Stimulated activated naive CD8-positive, alpha-beta T cell treated with anti-CD3 and anti-CD28 coated beads, Interleukin-15, Interleukin-2, amounts not matched to agents 100 U/mL and 50 U/mL, for 24 hours (primary cell): Measurements from ENCODE around the gene TBC1D24.

ENCODE experiments used
- ATAC-seq: fragments of 150-1000 bp; cut with Tn5 transposase; one replicate; pipeline ENCODE4 v1.10.0; 2021
- DNase-seq: peaks from one replicate; pipeline ENCODE4 v3.0.0; 2021

TBC1D24 gene

DNA sequence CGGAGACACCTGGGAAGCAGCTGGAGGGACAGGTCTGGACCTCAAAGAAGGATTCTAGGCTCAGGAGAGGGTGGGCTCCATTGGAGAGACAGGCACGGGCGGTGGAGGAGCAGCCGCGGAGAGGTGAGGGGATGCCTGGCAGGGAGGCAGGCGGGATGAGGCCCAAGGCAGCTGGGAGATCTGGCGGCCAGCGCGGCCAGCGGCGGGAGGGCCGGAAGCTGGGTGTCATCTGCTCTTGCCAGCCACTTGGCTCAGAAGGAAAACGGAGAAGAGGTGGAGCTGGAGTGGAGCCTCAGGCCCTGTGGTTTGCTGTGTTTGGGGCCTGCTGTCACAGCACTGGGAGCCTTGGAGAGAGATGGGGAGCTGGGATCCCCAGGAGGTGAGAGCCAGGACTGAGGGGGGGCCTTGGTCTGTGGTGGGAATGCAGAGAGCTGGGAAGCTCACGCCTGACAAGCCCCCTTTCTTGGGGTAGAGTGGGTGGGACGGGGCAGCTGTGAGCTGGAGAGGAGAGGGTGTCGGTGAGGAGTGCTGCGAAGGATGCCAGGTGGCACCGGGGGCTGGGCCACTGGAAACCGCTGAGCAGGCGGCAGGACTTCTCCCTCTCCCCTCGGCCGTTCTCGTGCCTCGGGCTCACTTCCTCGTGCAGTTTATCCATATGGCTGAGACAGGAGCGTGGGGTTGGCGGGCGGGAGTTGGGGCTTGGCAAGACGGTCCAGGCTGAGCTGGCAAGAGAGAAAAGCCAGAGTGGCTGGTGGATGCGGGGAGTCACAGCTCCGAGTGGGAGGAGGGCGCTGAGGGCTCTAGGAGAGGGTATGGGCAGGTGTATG, 8.0 kb downstream of the TBC1D24 start:
- no peak for ATAC-seq
- no peak for DNase-seq

DNA sequence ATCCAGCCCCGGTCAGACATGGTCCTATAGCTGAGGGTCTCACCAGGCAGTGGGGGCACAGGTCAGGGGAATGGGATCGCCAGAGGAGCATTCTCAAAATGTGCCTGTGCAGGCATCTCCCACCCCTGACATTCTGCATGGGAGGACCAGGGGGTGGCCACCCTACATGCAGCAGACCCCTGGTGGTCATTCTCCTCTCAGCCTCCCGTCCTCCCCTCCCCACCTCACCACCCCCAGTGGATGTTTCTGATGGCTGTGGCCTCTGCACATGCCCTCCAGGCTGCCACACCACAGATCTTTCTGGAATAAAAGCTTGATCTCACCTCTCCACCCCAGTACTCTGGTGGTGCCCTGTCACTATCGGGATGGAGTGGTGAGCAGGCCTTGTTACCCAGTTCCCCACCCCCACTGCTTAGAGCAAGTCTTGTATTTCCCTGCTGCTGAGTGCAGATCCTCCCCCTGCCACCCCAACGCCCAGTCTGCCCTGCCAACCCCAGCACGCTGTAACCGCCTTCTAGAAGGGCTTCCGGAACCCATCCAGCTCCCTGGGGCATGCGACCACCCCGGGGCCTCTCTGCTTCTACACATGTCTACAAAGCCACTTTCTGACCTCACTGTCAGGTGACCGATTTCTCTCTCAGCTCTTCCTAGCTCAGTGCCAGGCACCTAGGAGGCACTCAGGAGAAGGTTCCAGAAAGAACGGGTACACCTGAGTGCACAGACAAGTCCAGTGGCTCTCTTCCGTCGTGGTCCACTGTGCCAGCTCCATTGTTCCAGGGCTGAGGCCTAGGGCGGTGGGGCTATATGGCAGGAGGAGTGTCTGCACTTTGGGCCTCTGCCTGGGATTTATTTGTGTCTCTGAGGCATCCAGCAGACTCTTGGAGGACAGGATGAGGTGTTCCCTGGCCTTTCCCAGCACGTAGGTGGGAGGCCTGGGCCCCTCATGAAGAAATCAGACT, 9.3 kb downstream of the TBC1D24 start:
- DNase-seq (no peak), ATAC-seq (no peak)

DNA sequence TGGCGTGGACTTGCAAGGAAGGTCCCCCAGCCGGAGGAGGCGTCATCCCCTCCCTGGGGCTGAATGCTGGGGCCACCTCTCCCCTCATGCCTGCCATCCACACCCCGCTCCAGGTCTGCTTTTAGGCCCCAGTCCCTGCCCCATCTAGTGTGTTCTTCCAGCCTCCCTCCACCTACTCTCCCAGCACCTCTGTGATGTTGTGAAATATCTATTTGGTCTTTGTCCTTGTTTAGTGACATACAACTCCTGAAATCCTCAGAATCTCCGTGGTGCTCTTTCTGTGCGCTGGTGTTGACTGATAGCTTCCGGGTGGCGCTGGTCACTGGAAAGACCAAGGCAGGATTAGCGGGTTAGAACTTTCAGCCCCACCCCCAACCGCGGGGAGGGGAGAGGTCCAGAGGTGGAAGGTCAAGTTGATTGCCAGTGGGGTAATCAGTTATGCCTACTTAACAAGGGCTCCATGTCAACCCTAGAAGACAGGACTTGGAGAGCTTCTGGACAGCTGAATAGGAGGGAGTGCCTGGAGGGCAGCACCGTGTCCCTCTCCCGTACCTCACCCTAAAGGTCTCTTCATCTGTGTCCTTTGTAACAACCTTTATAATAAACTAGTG, 10.1 kb downstream of the TBC1D24 start:
- DNase-seq (no peak), ATAC-seq (no peak)

DNA sequence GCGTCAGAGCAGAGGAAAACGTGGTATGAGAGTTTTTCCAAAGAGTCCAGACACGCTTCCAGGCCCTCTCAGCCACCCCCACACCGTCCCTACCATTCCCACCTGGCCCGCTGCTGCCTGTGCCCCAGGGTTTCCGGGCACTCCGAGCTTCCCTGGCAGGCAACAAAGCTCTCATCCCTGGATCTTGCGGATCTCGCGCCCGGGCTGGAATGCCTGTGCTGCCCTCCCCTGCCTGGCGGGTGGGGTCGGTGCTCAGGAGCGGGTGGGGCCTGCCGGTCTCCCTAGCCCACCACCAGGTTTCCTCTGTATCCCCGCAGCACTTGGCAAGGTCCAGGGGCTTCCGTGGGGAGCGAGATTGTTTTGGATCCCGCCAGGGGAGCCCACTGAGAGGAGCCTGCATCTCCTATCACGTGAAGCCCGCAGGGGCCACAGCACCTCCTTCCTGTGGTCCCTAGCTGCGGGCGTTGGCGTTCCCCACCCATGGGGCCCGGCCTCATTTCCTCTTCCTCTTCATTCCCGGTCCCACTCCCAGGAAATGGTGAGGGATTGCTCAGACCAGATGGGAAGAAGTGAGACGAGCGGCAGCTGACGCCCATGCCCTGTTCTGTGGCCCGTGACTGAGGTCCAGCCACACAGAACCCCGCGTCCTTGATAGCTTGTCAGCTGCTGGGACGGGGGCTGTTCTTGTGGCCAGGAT, 11.0 kb downstream of the TBC1D24 start:
- no peak for ATAC-seq
- DNase-seq: no peak

DNA sequence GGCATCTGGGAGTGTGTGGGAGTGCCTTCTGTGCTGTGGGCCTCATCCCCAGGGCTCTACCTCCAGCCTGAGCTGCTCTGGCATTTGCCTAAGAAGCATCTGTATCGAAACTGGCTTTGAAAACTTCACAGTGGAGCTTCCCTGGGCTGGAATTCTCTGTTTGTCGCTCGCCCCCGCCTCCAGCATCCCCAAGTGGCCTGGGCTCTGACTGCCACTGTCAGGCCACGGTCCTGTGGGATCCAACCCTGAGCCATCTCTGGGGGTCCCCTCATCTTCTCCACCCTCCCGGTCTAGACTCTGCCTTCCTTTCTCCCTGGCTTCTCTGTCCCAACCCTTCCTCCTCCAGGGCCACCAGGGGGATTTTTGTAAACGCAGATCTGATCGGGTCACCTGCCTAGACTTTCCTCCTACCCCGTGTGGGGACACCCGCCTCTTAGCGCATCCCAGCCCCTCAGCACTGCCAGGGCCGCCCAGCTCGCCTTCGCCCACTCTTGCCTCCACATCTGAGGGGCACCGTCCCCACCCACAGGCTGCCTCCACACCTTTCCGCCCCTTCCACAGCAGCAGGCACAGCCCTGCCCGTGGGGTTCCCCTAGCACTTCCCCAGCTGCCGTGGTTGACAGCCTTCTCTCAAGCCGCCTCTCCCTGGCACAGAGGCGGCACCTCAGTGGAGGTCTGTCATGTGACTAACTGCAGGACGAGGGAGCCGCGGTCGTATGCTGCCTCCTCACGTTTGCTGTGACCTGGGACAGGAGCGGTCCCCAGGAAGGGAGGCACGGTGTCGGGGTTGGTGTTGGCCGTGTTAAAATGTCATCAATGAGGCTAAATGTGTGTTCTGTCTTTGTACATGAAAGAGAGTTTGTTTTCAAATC, 12.0 kb downstream of the TBC1D24 start:
- peak; percentile 77 for DNase-seq

DNA sequence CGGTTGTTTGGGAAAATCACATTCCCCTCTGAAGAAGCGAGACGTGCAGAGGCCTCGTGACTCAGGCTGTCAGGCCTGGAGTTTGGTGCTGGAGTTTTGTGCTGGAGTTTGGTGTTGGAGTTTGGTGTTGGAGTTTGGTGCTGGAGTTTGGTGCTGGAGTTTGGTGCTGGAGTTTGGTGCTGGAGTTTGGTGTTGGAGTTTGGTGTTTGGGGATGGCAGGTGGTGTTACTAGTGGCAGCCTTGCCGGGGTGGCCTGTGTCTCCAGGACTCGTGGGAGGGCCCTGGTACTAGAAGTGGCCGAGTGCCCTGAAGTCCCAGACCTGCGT, 12.6 kb downstream of the TBC1D24 start:
- no peak for ATAC-seq
- DNase-seq: no peak

More for the DNA sequence above, 12.0 kb downstream of the TBC1D24 start:
- peak; percentile 91 for ATAC-seq

DNA sequence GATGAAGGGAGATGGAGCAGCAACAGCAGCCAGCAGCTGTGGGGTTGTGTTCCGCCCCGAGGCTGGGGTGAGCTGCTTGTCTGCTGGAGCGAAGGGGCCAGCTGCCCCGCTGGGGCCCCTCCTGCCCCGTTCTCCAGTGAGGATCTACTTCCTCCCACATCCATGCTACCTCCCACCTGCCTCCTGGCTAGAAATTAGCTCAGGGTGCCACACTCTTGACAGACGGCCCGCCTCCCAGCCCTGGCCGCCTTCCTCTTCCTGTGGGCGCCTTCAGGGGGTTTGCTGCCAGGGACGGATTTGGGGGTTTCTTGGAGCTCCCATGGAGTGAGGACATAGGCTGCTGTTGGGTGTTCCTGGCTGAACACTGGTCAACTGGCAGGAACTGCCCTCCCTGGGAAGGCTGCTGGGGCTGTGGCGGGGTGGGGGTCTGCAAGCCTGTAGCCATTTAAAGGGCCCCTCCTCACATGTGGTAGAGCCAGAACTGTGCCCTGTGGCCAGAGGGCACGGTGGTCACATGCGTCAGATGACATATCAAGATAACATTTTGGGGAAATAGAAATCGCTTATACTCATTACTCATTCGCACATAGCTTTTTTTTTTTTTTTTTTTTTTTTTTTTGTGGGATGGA, 13.1 kb downstream of the TBC1D24 start:
- DNase-seq (no peak), ATAC-seq (no peak)

DNA sequence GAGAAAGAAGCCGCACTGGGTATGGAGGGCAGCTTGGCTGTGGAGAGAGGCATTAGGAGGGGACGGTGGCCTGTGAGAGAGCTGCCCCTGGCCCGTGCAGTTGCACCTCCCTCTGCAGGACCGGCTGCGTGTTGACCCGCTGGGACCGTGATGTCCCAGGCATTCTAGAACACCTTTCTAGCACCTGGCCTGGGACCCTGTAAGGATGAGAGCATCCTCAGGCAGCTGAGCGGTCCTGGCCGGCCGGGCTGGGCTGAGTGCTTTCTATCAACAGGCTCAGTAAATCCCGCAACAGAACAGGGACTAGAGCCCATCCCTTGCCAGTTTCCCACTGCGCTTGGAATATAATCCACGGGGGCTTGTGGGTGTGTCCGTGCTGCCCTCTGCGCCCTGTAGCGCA, 14.7 kb downstream of the TBC1D24 start:
- no peak for DNase-seq
- no peak for ATAC-seq

DNA sequence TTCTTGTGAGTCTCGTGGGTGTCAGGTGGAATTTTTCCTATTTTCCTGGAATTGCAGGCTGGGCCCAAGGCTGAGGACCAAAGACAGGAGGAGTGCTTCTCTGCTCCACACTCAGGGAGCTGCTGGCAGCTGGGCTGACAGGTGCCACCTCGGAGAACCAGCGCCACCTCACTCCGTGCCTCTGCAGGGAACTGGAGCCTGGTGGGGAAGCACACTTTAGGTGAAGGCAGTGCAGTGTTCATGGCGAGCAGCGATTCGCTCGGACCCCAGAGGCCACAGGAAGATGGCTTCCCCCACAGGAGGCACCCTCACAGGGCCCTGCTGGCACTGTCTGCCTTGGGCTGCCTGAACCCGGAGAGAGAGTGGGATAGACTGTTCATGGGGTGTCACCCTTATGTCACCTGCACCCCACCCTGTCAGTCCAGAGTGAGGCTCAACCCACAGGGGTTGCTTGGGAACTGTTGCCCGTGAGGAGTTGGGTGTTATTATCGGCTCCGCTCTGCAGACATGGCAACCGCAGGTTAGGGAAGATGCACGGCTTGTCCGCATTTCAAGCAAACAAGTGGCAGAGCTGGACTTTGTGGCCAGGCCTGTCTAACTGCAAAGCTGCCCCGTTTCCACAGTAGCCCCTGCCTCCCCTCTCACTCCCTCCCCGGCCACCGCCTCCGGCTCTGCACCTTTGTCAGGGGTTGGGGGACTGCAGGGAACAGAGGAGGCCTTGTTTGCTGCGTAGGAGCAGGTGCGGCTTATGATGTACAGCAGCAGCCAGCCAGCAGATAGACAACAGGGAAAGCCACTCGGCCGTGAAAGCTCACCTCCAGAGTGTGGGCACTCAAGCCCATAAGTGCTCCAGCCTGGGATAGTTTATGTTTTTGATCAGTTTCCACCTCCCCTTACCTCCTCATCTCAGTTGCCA, 15.5 kb downstream of the TBC1D24 start:
- ATAC-seq (no peak), DNase-seq (no peak)

DNA sequence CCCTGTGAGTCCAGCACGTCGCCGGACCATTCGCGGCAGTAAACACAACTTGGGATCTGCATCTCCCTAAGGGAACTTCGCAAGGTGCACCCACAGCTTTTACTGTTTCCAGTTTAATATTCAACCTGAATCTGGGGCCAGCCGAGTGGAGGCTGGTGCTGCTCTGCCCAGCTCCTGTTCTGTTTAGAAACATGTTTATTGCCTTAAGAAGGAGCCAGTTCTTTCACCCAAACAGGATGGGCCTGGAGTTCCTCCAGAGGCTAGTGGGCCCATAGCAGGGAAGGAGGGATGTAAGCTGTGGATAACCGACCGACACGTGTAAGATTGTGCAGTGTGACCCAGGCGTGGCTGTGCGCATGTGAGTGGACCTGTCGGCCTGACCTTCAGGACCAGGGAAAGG, 17.4 kb downstream of the TBC1D24 start:
- DNase-seq: no peak
- ATAC-seq: no peak

DNA sequence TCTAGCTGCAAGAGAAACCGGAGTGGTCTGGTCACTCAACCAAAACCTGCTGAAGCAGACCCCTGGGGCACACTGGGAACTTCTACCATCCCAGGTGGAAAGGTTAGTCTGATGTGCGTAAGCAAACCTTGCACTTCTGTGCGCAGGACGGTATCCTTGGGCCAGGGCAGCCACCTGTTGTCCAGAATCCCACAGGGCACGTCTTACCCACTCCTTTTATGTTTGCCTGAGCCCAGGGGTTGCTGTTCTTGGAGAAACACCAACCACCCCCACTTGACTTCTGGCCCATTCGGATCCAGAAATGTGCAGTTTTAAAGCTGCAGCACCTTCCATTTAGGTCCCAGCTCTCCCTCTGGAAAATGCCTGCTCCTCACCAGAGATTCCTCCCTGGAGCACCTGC, 18.7 kb downstream of the TBC1D24 start:
- ATAC-seq: no peak
- DNase-seq: no peak

DNA sequence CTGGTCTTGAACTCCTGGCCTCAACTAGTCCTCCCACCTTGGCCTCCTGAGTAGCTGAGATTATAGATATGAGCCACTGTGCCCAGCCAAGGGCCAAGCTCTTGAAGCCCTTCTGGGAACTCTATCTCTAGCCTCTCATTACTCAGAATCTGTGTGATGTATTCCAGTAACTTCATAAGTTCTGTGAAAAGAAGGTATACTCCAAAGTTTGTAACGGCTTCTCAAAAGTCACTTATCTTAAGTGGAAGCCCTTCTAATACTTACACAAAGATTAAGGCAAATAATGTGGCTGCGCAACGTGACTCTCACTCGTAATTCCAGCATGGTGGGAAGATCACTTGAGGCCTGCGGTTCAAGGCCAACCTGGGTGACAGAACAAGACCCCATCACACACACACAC, 19.7 kb downstream of the TBC1D24 start:
- no peak for ATAC-seq
- no peak for DNase-seq

DNA sequence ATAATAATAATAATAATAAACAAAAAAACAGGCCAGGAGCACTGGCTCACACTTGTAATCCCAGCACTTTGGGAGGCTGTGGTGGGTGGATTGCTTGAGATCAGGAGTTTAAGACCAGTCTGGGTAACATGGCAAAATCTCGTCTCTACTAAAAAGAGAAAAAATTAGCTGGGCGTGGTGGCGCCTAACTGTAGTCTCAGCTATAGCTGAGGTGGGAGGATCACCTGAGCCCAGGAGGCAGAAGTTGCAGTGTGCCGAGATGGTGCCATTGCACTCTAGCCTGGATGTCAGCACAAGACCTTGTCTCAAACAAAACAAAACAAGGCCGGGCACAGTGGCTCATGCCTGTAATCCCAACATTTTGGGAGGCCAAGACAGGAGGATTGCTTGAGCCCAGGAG, 20.1 kb downstream of the TBC1D24 start:
- no peak for ATAC-seq
- no peak for DNase-seq

DNA sequence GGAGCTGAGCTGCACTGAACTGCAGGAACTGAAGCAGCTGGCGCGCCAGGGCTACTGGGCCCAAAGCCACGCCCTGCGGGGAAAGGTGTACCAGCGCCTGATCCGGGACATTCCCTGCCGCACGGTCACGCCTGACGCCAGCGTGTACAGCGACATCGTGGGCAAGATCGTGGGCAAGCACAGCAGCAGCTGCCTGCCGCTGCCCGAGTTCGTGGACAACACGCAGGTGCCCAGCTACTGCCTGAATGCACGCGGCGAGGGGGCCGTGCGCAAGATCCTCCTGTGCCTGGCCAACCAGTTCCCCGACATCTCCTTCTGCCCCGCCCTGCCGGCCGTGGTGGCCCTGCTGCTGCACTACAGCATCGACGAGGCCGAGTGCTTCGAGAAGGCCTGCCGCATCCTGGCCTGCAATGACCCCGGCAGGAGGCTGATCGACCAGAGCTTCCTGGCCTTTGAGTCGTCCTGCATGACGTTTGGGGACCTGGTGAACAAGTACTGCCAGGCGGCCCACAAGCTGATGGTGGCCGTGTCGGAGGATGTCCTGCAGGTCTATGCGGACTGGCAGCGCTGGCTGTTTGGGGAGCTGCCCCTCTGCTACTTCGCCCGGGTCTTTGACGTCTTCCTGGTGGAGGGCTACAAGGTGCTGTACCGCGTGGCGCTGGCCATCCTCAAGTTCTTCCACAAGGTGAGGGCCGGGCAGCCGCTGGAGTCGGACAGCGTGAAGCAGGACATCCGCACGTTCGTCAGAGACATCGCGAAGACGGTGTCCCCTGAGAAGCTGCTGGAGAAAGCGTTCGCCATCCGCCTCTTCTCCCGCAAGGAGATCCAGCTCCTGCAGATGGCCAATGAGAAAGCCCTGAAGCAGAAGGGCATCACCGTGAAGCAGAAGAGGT, 21.5 kb downstream of the TBC1D24 start:
- ATAC-seq: no peak
- DNase-seq: no peak

DNA sequence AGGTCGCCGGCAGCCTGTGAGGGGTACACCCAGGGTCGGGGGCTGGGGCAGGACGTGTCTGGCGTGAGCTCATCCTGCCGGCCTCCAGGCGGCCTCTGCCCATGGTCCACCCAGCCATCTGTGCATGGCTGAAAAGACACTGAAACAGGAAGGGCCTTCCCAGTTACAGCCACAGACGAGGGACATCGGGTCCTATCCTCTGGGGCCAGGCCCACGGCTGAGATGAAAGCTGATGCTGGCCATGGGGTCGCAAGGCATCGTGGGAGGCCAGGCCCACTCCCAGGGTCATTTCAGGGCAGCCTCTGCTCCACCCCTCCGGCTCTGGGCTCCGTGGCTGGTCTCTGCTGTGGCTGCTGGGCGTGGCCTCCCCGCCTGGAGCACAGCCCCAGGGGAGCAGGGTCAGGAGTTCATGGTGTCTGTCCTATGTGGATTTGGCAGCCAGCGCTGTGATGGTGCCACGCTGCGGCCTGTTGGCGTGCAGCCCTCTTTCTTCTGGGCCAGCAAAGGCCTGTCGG, 22.2 kb downstream of the TBC1D24 start:
- DNase-seq (no peak), ATAC-seq (no peak)

DNA sequence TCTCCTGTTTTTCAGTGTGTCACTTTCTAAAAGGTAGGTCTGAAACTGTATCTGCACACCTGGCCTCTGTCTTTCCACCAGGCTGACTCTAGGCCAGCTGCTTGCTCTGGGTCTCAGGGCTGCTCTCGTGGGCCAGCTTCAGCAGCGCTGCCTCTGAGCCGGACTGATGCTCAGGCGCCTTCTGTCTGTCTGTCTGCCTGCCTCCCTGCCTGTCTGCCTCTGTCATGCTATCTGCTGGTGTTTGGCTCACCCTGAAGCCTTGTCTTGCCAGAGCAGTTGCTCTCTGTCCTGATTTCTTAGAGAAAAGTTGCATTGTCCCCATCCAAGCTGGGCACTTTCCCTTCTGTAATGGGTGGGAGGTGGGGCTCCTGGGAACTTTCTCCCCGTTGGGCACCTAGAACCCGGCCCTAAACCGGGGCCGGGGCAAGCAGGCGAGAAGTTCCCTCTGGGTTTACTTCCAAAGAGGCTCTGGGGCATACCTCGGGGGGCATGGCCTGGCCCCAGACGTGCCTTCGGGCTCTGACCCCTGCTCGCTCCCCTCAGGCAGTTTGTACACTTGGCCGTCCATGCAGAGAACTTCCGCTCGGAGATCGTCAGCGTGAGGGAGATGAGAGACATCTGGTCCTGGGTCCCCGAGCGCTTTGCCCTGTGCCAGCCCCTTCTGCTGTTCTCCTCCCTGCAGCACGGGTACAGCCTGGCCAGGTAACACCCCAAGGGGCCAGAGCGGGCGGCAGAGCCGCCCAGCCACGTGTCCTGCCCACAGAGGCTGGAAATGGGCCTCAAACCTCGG, 23.0 kb downstream of the TBC1D24 start:
- no peak for ATAC-seq

DNA sequence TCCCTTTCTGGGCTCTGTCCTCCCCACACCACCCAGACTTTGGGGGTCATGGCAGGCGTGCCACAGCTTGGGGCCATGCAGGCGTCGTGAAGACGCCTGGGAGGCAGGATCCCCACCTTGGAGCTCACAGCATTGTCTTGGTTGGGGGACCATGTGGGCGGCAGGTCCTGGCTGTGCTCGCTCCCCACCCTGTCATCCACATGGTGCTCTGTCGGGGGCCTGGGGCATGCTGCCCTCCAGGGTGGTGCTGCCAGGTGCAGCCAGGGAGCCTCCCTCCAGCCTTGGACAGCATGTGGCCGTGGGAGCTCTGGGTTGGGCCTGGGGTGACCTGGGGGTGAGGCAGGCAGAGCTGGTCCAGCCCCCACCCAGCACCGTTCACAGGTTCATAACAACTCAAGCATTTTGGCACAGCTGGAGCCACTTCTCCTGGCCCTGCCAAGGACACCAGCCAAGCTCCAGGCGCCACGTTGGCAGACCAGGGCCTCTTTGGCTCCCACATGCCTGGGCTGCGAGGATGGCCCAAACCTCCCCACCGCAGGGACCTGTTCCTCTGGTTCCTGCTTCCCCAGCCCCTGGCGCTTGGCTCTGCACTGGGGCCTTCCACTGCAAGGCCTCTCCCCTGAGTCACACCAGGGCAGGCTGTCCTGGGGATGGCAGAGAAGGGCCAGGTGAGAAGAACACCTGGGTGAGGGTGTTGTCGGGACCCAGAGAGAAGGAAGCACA, 23.8 kb downstream of the TBC1D24 start:
- DNase-seq (no peak), ATAC-seq (no peak)

More for the DNA sequence above, 23.0 kb downstream of the TBC1D24 start:
- no peak for DNase-seq
